ENCODE measurements around the gene TMEM132A.

TMEM132A gene

DNA sequence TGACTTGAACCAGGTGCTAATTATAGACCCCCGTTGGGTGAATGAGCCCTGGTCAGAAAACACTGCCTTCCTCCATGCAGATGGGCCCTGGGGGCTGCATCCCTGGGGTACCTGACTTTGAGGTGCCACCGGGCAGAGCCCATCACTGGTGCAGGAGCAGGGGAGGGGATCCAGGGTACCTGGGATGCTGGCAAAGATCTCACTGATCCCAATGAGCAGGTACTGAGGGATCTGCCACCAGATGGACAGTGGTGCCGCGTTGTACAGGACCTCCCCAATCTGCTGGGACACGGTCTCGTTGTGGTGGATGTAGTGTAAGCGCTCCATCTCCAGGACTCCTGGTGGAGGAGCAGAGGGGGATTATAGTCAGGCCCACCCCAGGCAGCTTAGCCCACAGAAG is 15.0 kb downstream of the TMEM132A start:
- no peak for DNase-seq (ENCODE audit: low read depth in 2 of 2)

DNA sequence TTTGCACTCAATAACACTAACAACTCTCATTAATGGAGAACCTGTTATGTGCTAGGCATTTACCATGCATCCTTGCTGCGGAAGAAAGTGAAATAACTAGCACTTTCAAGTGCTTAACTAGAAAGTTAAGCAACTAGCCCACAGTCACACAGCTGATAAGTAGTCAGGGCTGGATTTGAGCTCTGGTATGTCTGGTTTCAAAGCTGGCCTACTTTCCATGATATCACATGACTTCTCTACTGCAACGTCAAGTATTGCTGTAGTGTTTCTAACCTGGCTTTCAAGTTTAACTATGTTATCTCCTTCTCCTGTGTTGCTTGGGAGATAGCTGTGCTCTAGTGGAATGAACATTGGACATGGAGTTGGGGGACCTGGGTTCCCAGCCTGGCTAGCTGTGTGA is 15.6 kb downstream of the TMEM132A start:
- DNase-seq (ENCODE audit: low read depth in 2 of 2) = no peak

DNA sequence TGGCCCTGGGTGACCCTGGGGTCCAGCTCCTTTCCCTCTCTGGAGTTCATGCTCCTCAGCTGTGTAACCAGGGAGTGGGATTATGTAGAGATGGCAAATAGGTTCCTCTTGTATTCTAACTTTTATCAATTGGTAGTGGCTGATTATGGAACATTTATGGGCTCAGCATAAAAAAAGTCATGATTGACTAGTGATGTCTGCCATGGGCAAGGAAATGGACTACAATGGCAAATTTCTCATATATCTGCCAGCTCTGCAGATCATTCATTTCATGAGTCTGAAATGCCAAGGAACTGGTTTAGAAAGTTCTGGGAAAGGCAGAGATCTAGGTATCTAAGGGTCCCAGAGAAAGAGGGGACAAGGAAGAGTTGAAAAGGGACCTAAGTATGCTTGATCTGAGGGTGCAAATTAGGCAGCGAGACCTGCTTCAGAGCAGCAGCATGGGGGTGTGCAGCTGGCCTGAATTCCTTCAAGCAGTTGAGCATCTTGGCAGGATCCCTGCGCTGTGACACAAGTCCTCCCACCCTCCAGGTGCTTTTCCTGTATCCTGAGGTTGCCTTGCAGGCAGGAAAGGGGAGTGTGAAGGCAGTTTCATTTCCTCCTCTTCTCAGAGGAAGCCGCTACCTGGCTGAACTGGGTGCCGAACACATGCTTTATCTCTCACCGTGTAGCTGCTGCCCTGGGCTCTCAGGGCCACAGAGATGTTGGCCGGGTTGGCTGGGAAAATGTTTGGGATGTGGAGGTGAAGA is 17.3 kb downstream of the TMEM132A start:
- DNase-seq (ENCODE audit: low read depth in 2 of 2) = no peak

GRCh38 chr11:60942219-60942618 is 18.0 kb downstream of the TMEM132A start:
- no peak for DNase-seq (ENCODE audit: low read depth in 2 of 2)

GRCh38 chr11:60942970-60943565 is 18.8 kb downstream of the TMEM132A start:
- DNase-seq (ENCODE audit: low read depth in 2 of 2) = no peak

- no peak for DNase-seq (ENCODE audit: low read depth in 2 of 2)
Observed at GRCh38 chr11:60944490-60945294, 20.4 kb downstream of the TMEM132A start.

DNA sequence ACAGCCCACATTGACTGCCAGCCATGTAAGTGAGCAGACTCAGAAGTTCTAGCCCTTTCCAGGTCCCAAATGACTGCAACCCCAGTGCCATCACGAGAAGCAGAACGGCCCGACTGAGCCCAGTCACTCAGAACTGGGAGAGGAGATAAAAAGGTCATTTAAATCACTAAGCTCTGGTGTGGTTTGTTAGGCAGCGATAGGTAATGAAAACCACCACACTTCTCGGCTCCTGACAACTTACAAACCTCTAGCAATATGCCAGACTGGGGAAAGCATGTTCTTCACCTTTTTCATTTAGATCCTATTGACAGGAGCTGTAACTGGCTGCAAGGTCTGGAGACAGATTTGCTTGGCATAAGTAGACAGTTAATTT is 21.0 kb downstream of the TMEM132A start:
- no peak for DNase-seq (ENCODE audit: low read depth in 2 of 2)

GRCh38 chr11:60946601-60947264 is 22.5 kb downstream of the TMEM132A start:
- DNase-seq (ENCODE audit: low read depth in 2 of 2) = no peak

DNA sequence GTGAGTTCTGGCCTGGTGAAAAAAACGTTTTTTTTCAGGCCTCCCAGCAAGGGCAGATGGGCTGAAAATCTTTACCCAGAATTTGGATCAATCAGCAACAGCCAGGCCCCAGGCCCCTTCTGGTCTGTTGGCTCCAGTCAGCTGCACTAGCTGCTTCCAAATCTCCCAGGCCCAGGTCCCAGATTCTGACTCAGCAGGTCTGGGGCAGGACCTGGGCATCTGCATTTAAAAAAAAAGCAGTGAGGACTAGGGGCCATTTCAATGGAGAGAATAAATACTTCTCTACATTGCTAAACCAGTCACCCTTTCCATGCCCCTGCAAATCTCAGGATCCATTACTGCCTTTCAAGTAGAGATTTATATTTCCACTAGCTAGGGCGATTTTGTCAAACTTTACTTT is 23.4 kb downstream of the TMEM132A start:
- no peak for DNase-seq (ENCODE audit: low read depth in 2 of 2)

DNA sequence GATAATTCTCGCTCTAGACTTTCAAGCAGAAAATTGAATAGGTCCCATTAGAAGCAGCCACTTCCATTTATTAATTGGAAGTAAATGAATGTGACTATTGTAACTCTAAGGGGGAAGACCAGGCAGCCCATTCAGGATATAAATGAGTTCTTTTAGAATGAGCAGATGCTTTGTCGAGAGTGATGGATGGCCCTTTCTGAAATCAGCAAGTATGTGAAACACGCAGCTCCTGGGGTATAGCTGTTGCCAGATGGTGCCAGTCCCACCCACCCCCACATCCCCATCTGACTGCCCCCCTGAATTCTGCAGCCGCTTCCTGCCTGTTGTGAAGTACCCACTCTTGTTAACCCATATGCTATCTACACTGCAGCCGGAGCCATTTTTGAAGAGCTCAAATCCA is 24.0 kb downstream of the TMEM132A start:
- no peak for DNase-seq (ENCODE audit: low read depth in 2 of 2)

- no peak for DNase-seq (ENCODE audit: low read depth in 2 of 2)
Observed at GRCh38 chr11:60950024-60950423, 25.8 kb downstream of the TMEM132A start.

DNA sequence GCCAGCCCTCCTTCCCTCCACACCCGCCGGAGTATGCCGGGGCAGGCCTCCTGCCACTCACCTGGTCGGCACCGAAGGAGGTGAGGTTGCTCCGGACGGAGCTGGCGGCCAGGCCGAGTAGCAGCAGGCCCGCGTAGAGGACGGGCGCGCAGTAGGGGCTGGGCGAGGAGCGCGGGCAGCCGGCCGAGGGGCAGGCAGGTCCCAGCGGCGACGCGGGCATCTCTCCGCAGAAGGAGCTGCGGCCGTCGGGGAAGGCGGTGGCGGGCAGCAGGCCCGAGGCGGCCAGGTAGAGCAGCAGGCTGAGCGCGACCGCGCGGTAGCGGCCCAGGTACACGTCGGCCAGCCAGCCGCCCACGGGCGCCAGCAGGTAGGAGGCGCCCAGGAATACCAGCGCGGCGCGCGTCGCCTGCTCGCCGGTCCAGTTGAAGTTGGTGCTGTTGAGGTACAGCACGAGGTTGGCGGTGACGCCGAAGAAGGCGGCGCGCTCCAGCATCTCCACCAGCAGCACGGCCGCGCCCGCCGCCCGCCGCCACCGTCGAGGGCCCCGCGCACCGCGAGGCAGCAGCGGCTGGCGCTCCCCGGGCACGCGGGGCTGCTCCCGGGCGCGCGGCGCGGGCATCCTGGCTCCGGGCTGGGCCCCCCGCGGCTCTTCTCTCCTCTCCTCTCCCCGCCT is 26.8 kb downstream of the TMEM132A start:
- DNase-seq (ENCODE audit: low read depth in 2 of 2) = no peak

GRCh38 chr11:60951606-60951903 is 27.3 kb downstream of the TMEM132A start:
- DNase-seq (ENCODE audit: low read depth in 2 of 2) = no peak

GRCh38 chr11:60951904-60952741 is 27.9 kb downstream of the TMEM132A start, which contains the start of gene SLC15A3:
Gene SLC15A3, minus strand, starts transcription at chr11:60952176. Its CDS starts 625 bp downstream, at chr11:60951551.
- DNase-seq (ENCODE audit: low read depth in 2 of 2) = no peak

GRCh38 chr11:60952742-60953170 is 28.5 kb downstream of the TMEM132A start:
- no peak for DNase-seq (ENCODE audit: low read depth in 2 of 2)

DNA sequence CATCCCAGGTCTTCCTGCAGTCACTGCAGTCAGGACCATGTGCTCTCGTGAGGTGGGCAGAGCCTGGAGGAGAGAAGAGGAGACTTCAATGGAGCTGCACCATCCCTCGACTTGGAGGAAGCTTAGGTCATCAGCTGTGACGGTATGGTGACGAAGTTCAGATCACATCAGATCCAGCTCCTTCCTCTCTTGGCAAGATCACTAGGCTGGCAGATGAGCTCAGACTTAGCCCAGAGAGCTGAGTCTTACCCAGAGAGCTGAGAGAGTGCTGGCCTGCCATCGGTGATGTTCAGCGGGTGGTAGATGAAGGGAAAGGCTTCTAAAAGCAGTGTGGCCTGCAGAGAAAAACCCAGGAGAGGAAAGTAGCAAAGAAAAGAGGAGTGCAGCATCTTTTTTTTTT is 29.5 kb downstream of the TMEM132A start:
- no peak for DNase-seq (ENCODE audit: low read depth in 2 of 2)

DNA sequence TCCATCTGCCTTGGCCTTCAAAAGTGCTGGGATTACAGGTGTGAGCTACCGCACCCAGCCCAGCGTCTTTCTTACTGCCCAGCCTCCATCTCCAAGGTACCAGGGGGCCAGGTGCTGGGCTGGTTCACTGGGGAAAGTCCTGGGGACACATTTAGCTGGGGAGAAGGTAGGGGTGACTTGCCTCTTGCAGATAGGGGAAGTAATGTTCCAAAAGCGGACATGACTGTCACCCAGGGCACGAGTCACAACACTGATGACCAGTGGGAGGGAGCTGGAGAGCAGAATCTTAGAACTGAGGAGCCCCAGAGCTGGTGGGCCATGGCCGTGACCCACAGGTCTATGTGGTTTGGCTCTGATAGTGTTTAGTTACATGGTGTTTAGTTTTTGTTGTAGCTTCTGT is 30.2 kb downstream of the TMEM132A start:
- no peak for DNase-seq (ENCODE audit: low read depth in 2 of 2)

- DNase-seq (ENCODE audit: low read depth in 2 of 2) = no peak
Observed at GRCh38 chr11:60955571-60955970, 31.3 kb downstream of the TMEM132A start.

DNA sequence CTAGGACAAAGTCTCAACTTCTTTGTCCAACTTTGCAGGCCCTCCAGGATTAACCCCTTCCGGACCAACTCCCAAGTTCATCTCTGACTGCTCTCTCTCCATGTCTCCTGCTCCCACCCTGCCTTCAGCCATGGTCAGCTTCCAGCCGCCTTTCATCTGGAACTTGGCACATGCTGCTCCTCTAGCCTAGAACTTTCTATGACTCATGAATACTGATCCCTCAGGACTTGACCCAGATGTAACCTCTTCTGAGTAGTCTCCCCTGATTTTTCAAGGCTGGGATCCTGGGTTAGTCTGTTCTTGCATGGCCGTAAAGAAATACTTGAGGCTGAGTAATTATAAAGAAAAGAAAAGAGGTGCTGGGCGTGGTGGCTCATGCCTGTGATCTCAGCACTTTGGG is 32.9 kb downstream of the TMEM132A start:
- DNase-seq (ENCODE audit: low read depth in 2 of 2) = no peak

DNA sequence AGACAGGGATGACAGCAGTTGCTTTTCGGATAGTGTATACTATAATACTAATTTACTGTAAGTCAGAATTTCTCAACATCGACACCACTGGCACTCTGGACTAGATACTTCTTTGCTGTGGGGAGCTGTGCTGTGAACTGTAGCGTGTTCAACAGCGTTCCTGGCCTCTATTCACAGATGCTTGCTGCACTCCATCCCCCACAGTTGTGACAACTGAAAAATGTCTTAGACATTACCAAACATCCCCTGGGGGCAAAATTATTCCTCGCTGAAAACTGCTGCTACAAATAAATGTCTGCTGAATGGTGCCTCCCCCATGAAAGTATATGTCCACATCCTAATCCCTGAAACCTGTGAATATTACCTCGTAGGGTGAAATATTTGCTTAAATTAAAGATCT is 35.2 kb downstream of the TMEM132A start:
- no peak for DNase-seq (ENCODE audit: low read depth in 2 of 2)

DNA sequence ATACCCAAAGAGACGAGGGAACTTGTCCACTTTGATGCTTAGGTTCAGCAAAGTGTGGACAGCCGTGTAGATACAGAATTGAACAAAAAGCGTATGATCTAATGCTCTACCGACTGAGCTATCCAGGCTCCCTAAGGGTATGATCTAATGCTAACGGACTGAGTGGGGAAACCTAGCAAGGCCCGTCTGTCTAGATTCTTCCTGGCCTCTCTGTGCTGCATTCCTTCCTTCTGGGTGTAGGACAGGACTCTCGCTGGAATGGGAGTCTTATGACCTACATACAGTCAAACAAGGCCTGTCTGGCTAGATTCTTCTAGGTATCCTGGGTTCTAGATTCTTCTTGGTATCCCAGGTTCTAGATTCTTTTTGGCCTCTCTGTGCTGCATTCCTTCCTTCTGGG is 36.1 kb downstream of the TMEM132A start:
- no peak for DNase-seq (ENCODE audit: low read depth in 2 of 2)
